ENCODE results near the gene ELP6.

DNA sequence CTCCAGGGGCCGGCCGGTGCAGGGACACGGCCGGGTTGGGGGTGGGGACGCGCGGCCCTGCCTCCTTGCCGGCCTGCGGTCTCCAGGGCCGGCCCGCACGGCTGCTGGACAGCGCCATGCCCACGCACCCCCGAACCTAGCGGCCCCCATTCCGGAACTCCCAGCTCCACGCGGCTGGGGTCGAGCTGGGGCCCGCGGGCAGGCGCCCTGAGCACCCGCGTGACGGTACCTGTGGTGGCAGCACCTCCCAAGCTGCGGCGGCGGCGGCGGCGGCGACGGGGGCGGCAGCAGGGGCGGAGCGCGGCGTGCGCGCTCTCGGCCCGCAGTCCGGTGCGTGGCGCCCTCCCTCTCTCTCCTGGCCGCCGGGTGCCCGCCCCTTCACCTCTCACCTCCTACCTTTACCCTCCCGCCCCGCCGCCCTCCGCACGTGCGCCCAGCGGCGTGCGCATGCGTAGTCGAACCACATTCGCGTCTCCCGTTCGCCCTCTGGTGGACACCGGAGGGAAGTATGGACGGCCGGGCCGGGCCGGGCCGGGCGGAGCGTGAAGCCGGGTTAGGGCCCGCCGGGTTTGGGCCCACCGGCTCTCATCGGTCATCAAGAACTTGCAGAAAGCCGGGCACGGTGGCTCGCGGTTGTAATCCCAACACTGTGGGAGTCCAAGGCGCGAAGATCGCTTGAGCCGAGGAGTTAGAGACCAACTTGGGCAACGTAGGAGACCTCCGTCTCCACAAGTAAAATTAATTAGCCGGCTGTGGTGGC is 37.8 kb downstream of the ELP6 start, which contains the start of gene SCAP:
- TF ChIP-seq, protein P1, sequence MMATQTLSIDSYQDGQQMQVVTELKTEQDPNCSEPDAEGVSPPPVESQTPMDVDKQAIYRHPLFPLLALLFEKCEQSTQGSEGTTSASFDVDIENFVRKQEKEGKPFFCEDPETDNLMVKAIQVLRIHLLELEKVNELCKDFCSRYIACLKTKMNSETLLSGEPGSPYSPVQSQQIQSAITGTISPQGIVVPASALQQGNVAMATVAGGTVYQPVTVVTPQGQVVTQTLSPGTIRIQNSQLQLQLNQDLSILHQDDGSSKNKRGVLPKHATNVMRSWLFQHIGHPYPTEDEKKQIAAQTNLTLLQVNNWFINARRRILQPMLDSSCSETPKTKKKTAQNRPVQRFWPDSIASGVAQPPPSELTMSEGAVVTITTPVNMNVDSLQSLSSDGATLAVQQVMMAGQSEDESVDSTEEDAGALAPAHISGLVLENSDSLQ (IDR thresholded peaks at IDR 0.05): no peak
- TF ChIP-seq BHLHE40 (IDR thresholded peaks at IDR 0.05; ENCODE audit: borderline replicate concordance): peak; percentile 78
- no peak; the same call in 1 of the 2 replicates for TF ChIP-seq FOXM1 (IDR thresholded peaks at IDR 0.05; ENCODE audit: borderline replicate concordance)
- peak; percentile 35; the same call in 1 of the 2 replicates for TF ChIP-seq ELF4 (IDR thresholded peaks at IDR 0.05)
